ENCODE results near the gene NOVA1.

The NOVA1 gene

GRCh38 chr14:26443654-26444053 lies 154.2 kb downstream of the NOVA1 start:
- no peak for DNase-seq
- ATAC-seq = no peak

- ATAC-seq = no peak
- DNase-seq = no peak
Observed at GRCh38 chr14:26429205-26429604, 168.6 kb downstream of the NOVA1 start.

GRCh38 chr14:26427097-26427496 lies 170.7 kb downstream of the NOVA1 start:
- DNase-seq (no peak), ATAC-seq (no peak)

- ATAC-seq (no peak), DNase-seq (no peak)
Observed at GRCh38 chr14:26424537-26424936, 173.3 kb downstream of the NOVA1 start.

GRCh38 chr14:26415618-26416123 lies 182.2 kb downstream of the NOVA1 start:
- no peak for DNase-seq

GRCh38 chr14:26414926-26415325 lies 182.9 kb downstream of the NOVA1 start:
- ATAC-seq (no peak), DNase-seq (no peak)

More at GRCh38 chr14:26415618-26416123, 182.2 kb downstream of the NOVA1 start:
- ATAC-seq = no peak

GRCh38 chr14:26414103-26414502 lies 183.7 kb downstream of the NOVA1 start:
- no peak for ATAC-seq

GRCh38 chr14:26412421-26412820 lies 185.4 kb downstream of the NOVA1 start:
- ATAC-seq = no peak
- no peak for DNase-seq

More at GRCh38 chr14:26414103-26414502, 183.7 kb downstream of the NOVA1 start:
- no peak for DNase-seq

GRCh38 chr14:26410189-26410685 lies 187.6 kb downstream of the NOVA1 start:
- DNase-seq (no peak), ATAC-seq (no peak)

GRCh38 chr14:26404927-26405326 lies 192.9 kb downstream of the NOVA1 start:
- no peak for ATAC-seq
- DNase-seq = no peak

- ATAC-seq (no peak), DNase-seq (no peak)
Observed at GRCh38 chr14:26403760-26404159, 194.1 kb downstream of the NOVA1 start.

- ATAC-seq (no peak), DNase-seq (no peak)
Observed at GRCh38 chr14:26402126-26402525, 195.7 kb downstream of the NOVA1 start.

- ATAC-seq (no peak), DNase-seq (no peak)
Observed at GRCh38 chr14:26401179-26401968, 196.5 kb downstream of the NOVA1 start.

GRCh38 chr14:26400373-26400772 lies 197.5 kb downstream of the NOVA1 start:
- no peak for ATAC-seq
- DNase-seq = no peak

GRCh38 chr14:26398616-26399015 lies 199.2 kb downstream of the NOVA1 start:
- ATAC-seq = no peak
- no peak for DNase-seq
